Measurements from ENCODE around the gene ZPBP. TPM values are rescaled to one million over a fixed set of nuclear protein-coding genes. Genes with fewer than 3 reads are reported as not detected.

Gene ZPBP
- not detected in 2 replicates for total RNA-seq (2012; rRNA removed)
- polyA plus RNA-seq (2012; rRNA removed) = not detected in 2 replicates
- polyA plus RNA-seq (2012; cell fraction: cytosol; rRNA removed) = not detected in 2 replicates
- polyA plus RNA-seq (2012; cell fraction: nucleus; rRNA removed; ENCODE audit: low replicate concordance) = not detected in 2 replicates
- Bru-seq, nascent RNA = not detected
- not detected for BruChase-seq, experiment 1, labeled RNA remaining after a 6-hour chase
- not detected for BruChase-seq, experiment 2, labeled RNA remaining after a 2-hour chase
- long read RNA-seq = 0 reads

- H4K5ac ChIP-seq (ENCODE audit: low read depth, low read length) = no peak within 1 kb of the TSS
- in situ Hi-C loops (cut with MboI; ENCODE audit: low sequenced_read_pairs) = no loop called here
- no peak within 1 kb of the TSS for H3K18ac ChIP-seq (ENCODE audit: low read depth, low read length)
- H2AK5ac ChIP-seq (ENCODE audit: low read depth, low read length) = no peak within 1 kb of the TSS
- no peak within 1 kb of the TSS for H3K23ac ChIP-seq (ENCODE audit: low read depth, low read length)
- H3K27me3 ChIP-seq (ENCODE audit: control insufficient read depth, insufficient read depth, low read length) = no peaks in the 10 kb centered on the region
- no peaks in the 10 kb centered on the region for H3K9me1 ChIP-seq (ENCODE audit: insufficient read depth, low read length)
- H3K27ac ChIP-seq (ENCODE audit: insufficient read depth, low read length) = no peak within 1 kb of the TSS
- no peaks in the 10 kb centered on the region for H4K20me1 ChIP-seq (ENCODE audit: insufficient read depth, low read length)
- no peak within 1 kb of the TSS for H2BK15ac ChIP-seq (ENCODE audit: low read depth, low read length)
- BruUV-seq (replicated peaks) = no TSS peak
- no peak within 1 kb of the TSS for H3K56ac ChIP-seq (ENCODE audit: extremely low read depth, insufficient read depth, low read length)
- no peaks in the 10 kb centered on the region for H3K9me3 ChIP-seq (ENCODE audit: control insufficient read depth, insufficient read depth, low read length)
- TF ChIP-seq SMC3 (IDR thresholded peaks at IDR 0.05; ENCODE audit: low read depth, low read length) (peak; percentile 6; the same call in 1 of the 2 replicates), CTCF (conservative IDR thresholded peaks at IDR 0.05; ENCODE audit: low read depth, low read length) (peak; percentile 62), CEBPB (IDR thresholded peaks at IDR 0.05; ENCODE audit: low read depth, low read length) (no peak), RAD21 (IDR thresholded peaks at IDR 0.05; ENCODE audit: low read length) (peak; percentile 61)
- intact Hi-C loops (cut with micrococcal nuclease) = loop anchor here (1.0 to 5.0 kb wide), 2 partner anchors 325 to 1069 kb away; no protein-coding TSS in a partner anchor
- H2AK9ac ChIP-seq (replicated peaks; ENCODE audit: low read depth, low read length, poor library complexity) = no peak within 1 kb of the TSS
- no peaks in the 10 kb centered on the region for H3K4me1 ChIP-seq (ENCODE audit: control insufficient read depth, insufficient read depth, low read length)
- H2BK120ac ChIP-seq (ENCODE audit: low read depth, low read length) = no peak within 1 kb of the TSS
- H3K9ac ChIP-seq (ENCODE audit: low read depth, low read length) = no peak within 1 kb of the TSS
- ATAC-seq (ENCODE audit: low read depth) = no peak
- H3K4ac ChIP-seq (ENCODE audit: low read depth, low read length) = no peak within 1 kb of the TSS
- H4K8ac ChIP-seq (ENCODE audit: low read depth in 2 of 2, low read length in 2 of 2) = no peak within 1 kb of the TSS
- H3K79me1 ChIP-seq (ENCODE audit: low read depth in 1 of 2, low read length in 2 of 2) = no peaks in the 10 kb centered on the region
- H3K14ac ChIP-seq (replicated peaks; ENCODE audit: low read depth, low read length) = no peak within 1 kb of the TSS
- POLR2A ChIA-PET (ENCODE audit: unreplicated experiment) = no interaction called here
- peak; percentile 4 for DNase-seq
- H3K36me3 ChIP-seq (ENCODE audit: control insufficient read depth, insufficient read depth, low read length) = no peaks in the 10 kb centered on the region
- H2BK5ac ChIP-seq (ENCODE audit: low read depth, low read length, poor library complexity, severe bottlenecking) = no peak within 1 kb of the TSS
- CTCF ChIA-PET = interaction anchor here (0.9 to 1.0 kb wide), 2 partner anchors 1068 to 1070 kb away, joined by 3 to 4 read pairs; no protein-coding TSS in a partner anchor
- 16% methylated on average over 17 of the region's 53 CpGs; no CpG with 5 or more reads in 1 of the 2 experiments for WGBS, 2 experiments (ENCODE audit: extremely low coverage in 2 of 2, insufficient read length in 1 of 2)
- peak within 1 kb of the TSS; percentile 58 for H2AFZ ChIP-seq (replicated peaks; ENCODE audit: low read length, poor library complexity)
- H3K4me3 ChIP-seq (ENCODE audit: insufficient read depth, low read depth, low read length) = no peak within 1 kb of the TSS
- no peak within 1 kb of the TSS for H4K91ac ChIP-seq (ENCODE audit: insufficient read depth, low read depth, low read length)
- no peak within 1 kb of the TSS for H3K4me2 ChIP-seq (ENCODE audit: low read depth, low read length)
- dilution Hi-C loops (cut with HindIII; ENCODE audit: low sequenced_read_pairs, unreplicated experiment) = no loop called here
- no peak within 1 kb of the TSS for H2BK20ac ChIP-seq (ENCODE audit: low read depth, low read length)
Observed at GRCh38 chr7:50092579-50093491, at the start of gene ZPBP. ZPBP (minus strand) TSS chr7:50093246; CDS start chr7:50093194, 52 bp downstream.

Measured in IMR-90 (cell line).